Naive thymus-derived CD4-positive, alpha-beta T cell (primary cell): Measurements from ENCODE around the gene GNB4. TPM values are rescaled to one million over a fixed set of nuclear protein-coding genes. Genes with fewer than 3 reads are reported as not detected.

ENCODE experiments used
- ATAC-seq: fragments of 150-1000 bp; cut with Tn5 transposase; 2 replicates; pipeline ENCODE4 v1.10.0; 2021; ENCODE audit warnings: mild to moderate bottlenecking, moderate library complexity
- CTCF ChIA-PET: fragments of 350-600 bp; sonication (Branson Sonifier 250); formaldehyde crosslinking; loops from one replicate; lab custom pipeline; 2021; ENCODE audit warnings: antibody characterized with exemption; lab: Charles Lee
- POLR2A ChIA-PET: fragments of 350-600 bp; sonication (Branson Sonifier 250); formaldehyde crosslinking; loops from one replicate; lab custom pipeline; 2021; ENCODE audit warnings: antibody characterized with exemption, inconsistent platforms; lab: Charles Lee
- DNase-seq, 9 donors: peaks; one replicate each; pipeline versions ENCODE4 v3.0.0 to v3.0.0-alpha.2; 2020 to 2022; ENCODE audit warnings: mixed read lengths in 1 of 9
- H3K27ac ChIP-seq: one replicate; pipeline ENCODE4 v1.7.0; 2013; ENCODE audit warnings: mild to moderate bottlenecking, low read depth, low read length, moderate library complexity
- H3K27me3 ChIP-seq, 2 donors: one replicate each; pipeline ENCODE4 v1.7.0; 2013; ENCODE audit warnings: low read length in 2 of 2, mild to moderate bottlenecking in 2 of 2, moderate library complexity in 2 of 2; ENCODE audit not compliant: control insufficient read depth in 2 of 2, insufficient read depth in 2 of 2
- H3K36me3 ChIP-seq, 3 experiments: 1 replicate in 2 of 3; 2 replicates in 1 of 3; pipeline ENCODE4 v1.7.0; 2013; ENCODE audit warnings: low read length in 3 of 3, mild to moderate bottlenecking in 3 of 3, moderate library complexity in 1 of 3; ENCODE audit not compliant: insufficient read depth in 3 of 3, control insufficient read depth in 2 of 3
- H3K4me1 ChIP-seq, 2 donors: one replicate each; pipeline ENCODE4 v1.7.0; 2013; ENCODE audit warnings: low read length in 2 of 2, mild to moderate bottlenecking in 2 of 2, moderate library complexity in 1 of 2; ENCODE audit not compliant: control insufficient read depth in 2 of 2, insufficient read depth in 2 of 2
- H3K4me3 ChIP-seq: 2 replicates; pipeline ENCODE4 v1.7.0; 2013; ENCODE audit warnings: mild to moderate bottlenecking, low read length
- H3K9me3 ChIP-seq, 3 experiments: 1 replicate in 2 of 3; 2 replicates in 1 of 3; pipeline ENCODE4 v1.7.0; 2013; ENCODE audit warnings: low read length in 3 of 3; ENCODE audit not compliant: control insufficient read depth in 2 of 3
- H3K27ac Mint-ChIP-seq, 9 donors: one replicate each; pipeline ENCODE4 v1.8.0; 2020 to 2022; ENCODE audit warnings: mixed read lengths in 9 of 9, mild to moderate bottlenecking in 8 of 9, moderate library complexity in 5 of 9, inconsistent platforms in 2 of 9
- H3K27me3 Mint-ChIP-seq, 5 donors: one replicate each; pipeline ENCODE4 v1.8.0; 2021 to 2022; ENCODE audit warnings: mixed read lengths in 5 of 5, mild to moderate bottlenecking in 1 of 5
- H3K36me3 Mint-ChIP-seq, 5 donors: one replicate each; pipeline ENCODE4 v1.8.0; 2020 to 2022; ENCODE audit warnings: mixed read lengths in 5 of 5, mild to moderate bottlenecking in 3 of 5, inconsistent platforms in 1 of 5
- H3K4me1 Mint-ChIP-seq, 7 donors: one replicate each; pipeline ENCODE4 v1.8.0; 2020 to 2022; ENCODE audit warnings: mixed read lengths in 7 of 7, mild to moderate bottlenecking in 3 of 7, inconsistent platforms in 1 of 7
- H3K4me3 Mint-ChIP-seq, 10 donors: one replicate each; pipeline ENCODE4 v1.8.0; 2020 to 2022; ENCODE audit warnings: mild to moderate bottlenecking in 10 of 10, mixed read lengths in 10 of 10, moderate library complexity in 6 of 10, inconsistent platforms in 2 of 10
- H3K9me3 Mint-ChIP-seq, 11 donors: one replicate each; pipeline ENCODE4 v1.8.0; 2020 to 2022; ENCODE audit warnings: mixed read lengths in 11 of 11, mild to moderate bottlenecking in 4 of 11, inconsistent platforms in 1 of 11, moderate library complexity in 1 of 11
- intact Hi-C, 2 donors: fragments of 100-400 bp; cut with micrococcal nuclease; formaldehyde crosslinking; loops; one replicate each; pipeline ENCODE4 v1.15.1; 2023
- polyA plus RNA-seq, 2 donors: library from polyadenylated mRNA; unstranded; fragments of 300-500 nt; fragmentation: Illumina TruSeq; gene quantifications; one replicate each; pipeline ENCODE4 v1.2.3, GENCODE V29; 2021
- total RNA-seq, 6 experiments: library from RNA in 5 of 6; stranded (reverse) in 5 of 6; gene quantifications; 1 replicate in 5 of 6; 2 replicates in 1 of 6; pipeline ENCODE4 v1.2.3 and lab custom pipeline; 2021 to 2026

Gene GNB4
- total and polyA plus RNA-seq, 7 experiments from 2014 or later: 0.12 to 11.3 (median 1.3) TPM

DNA sequence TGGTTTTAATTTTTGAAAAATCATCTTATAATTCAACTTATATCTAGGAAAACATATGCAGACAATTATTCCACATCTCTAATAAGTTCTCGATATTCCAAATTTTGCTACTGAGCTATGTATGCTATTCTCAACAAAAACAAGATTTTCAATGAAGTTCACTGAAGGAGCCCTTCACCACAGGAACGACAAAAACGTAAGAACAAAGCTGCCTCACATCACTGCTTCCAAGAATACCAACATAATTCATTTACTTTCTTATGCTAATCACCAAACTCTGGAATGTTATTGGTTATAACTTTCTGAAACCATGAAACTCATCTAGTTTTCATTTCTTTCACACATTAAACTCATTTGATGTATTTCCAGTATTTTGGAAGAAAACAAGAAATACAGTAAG, 49.7 kb downstream of the GNB4 start:
- Mint-ChIP-seq H3K36me3 (peaks cover 0 to 27% (median 10%) of the 10 kb centered on the region in 5 donors), H3K27me3 (no peaks in the 10 kb centered on the region), H3K4me3 (no peak overlapping the region), H3K9me3 (no peaks in the 10 kb centered on the region), H3K27ac (no peak overlapping the region), H3K4me1 (peaks cover 0 to 3% (median 0%) of the 10 kb centered on the region in 7 donors)
- DNase-seq (no peak), ATAC-seq (no peak)
- POLR2A ChIA-PET: no interaction called here
- Histone ChIP-seq H3K4me1 (no peaks in the 10 kb centered on the region), H3K27ac (no peak overlapping the region), H3K27me3 (no peaks in the 10 kb centered on the region), H3K9me3 (no peaks in the 10 kb centered on the region), H3K36me3 (no peaks in the 10 kb centered on the region), H3K4me3 (no peak overlapping the region)
- CTCF ChIA-PET: interaction anchor here (0.6 kb wide), 1 partner anchor 16 kb away, joined by 3 read pairs; no protein-coding TSS in a partner anchor
- intact Hi-C loops: no loop called here

DNA sequence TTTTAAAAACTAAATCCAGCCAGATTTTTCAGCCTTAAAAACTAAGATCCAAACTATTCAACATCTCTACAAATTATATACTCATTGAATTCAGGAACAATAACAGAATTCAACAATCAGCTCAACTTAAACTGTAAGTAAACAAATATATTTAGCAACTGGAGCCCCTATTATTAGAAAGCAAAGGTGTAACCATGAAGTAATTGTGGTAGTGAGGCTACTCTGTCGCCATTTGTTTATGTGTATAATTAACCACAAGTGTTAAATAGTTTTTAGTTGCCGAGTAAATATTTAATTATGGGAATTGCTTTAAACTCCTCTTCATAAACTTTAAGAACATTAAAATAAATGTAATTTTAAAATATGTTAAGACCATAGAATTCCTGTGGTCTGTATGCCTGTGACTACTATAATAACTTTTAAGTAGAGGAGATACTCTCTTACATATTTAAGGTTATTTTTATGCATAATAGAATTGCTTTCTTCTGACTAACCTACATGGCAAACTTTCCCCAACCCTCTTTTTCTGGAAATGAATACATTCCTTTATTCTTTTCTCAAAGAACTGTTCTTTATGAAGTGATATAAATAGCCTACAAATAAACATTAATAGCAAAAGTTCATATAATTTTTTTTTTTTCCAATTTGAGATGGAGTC, 52.6 kb downstream of the GNB4 start:
- Mint-ChIP-seq H3K4me1 (peaks cover 0 to 3% (median 0%) of the 10 kb centered on the region in 7 donors), H3K4me3 (no peak overlapping the region), H3K9me3 (no peaks in the 10 kb centered on the region), H3K36me3 (peaks cover 0 to 28% (median 10%) of the 10 kb centered on the region in 5 donors), H3K27me3 (no peaks in the 10 kb centered on the region), H3K27ac (no peak overlapping the region)
- ATAC-seq (no peak), DNase-seq (no peak)
- no peak overlapping the region for H3K4me3 ChIP-seq
- no peaks in the 10 kb centered on the region for H3K4me1 ChIP-seq
- no peaks in the 10 kb centered on the region for H3K9me3 ChIP-seq
- ChIA-PET POLR2A (no interaction called here), CTCF (no interaction called here)
- peaks cover 0 to 16% (median 0%) of the 10 kb centered on the region in 3 experiments for H3K36me3 ChIP-seq
- H3K27ac ChIP-seq: no peak overlapping the region
- H3K27me3 ChIP-seq: no peaks in the 10 kb centered on the region
- intact Hi-C loops: no loop called here

DNA sequence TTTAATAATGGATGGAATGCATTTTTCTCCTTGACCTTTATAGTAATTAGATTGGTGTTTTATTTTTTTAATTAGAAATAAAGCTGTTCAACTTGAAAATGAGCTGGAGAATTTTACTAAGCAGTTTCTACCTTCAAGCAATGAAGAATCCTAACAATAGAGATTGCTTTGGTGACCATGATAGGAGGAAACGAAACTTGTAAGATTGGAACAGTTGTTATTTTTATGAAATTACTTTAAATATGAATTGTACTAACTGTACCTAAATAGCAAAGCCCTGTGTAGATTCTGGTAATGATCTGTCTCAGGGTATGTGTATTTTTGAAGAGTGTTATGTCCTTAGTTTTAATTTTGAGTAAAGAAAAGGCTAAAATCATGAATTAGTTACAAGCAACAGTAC, 59.4 kb downstream of the GNB4 start:
- no peaks in the 10 kb centered on the region for H3K4me1 ChIP-seq
- no peak overlapping the region for H3K4me3 ChIP-seq
- Mint-ChIP-seq H3K4me3 (no peak overlapping the region), H3K36me3 (peaks cover 6 to 47% (median 30%) of the 10 kb centered on the region in 5 donors), H3K4me1 (no peaks in the 10 kb centered on the region), H3K27ac (no peak overlapping the region), H3K27me3 (no peaks in the 10 kb centered on the region), H3K9me3 (no peaks in the 10 kb centered on the region)
- no peaks in the 10 kb centered on the region for H3K27me3 ChIP-seq
- peaks cover 0 to 55% (median 24%) of the 10 kb centered on the region in 3 experiments for H3K36me3 ChIP-seq
- CTCF ChIA-PET: no interaction called here
- POLR2A ChIA-PET: no interaction called here
- intact Hi-C loops: no loop called here
- no peak overlapping the region for H3K27ac ChIP-seq
- no peaks in the 10 kb centered on the region for H3K9me3 ChIP-seq
- DNase-seq (no peak), ATAC-seq (no peak)

DNA sequence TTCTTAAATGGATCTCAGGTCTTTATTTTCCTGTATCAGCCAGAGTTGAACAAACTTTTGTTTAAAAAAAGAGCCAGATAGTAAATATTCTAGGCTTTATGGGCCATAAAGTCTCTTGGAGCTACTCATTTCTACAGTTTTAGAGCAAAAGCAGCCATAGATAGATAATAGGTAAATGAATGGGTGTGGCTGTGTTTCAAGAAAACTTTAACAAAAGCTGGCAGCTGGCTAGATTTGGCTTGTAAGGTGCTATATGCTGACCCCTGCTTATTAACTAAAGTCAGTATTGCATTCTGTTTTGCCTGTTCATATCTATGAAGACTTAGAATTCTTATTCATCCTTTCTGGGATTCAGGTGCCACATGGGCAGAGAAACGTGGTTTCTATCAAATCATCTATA, 74.8 kb downstream of the GNB4 start:
- DNase-seq: no peak
- Mint-ChIP-seq H3K4me1 (no peaks in the 10 kb centered on the region), H3K4me3 (no peak overlapping the region), H3K27me3 (no peaks in the 10 kb centered on the region), H3K9me3 (no peaks in the 10 kb centered on the region), H3K27ac (no peak overlapping the region), H3K36me3 (peaks cover 13 to 53% (median 18%) of the 10 kb centered on the region in 5 donors)
- Histone ChIP-seq H3K9me3 (no peaks in the 10 kb centered on the region), H3K27me3 (no peaks in the 10 kb centered on the region), H3K36me3 (peaks cover 11 to 49% (median 12%) of the 10 kb centered on the region in 3 experiments), H3K4me1 (no peaks in the 10 kb centered on the region), H3K4me3 (no peak overlapping the region), H3K27ac (no peak overlapping the region)
- no peak for ATAC-seq
- intact Hi-C loops: no loop called here
- ChIA-PET POLR2A (interaction anchor here (0.6 kb wide), 1 partner anchor 292 kb away, joined by 3 read pairs; no protein-coding TSS in a partner anchor), CTCF (no interaction called here)

DNA sequence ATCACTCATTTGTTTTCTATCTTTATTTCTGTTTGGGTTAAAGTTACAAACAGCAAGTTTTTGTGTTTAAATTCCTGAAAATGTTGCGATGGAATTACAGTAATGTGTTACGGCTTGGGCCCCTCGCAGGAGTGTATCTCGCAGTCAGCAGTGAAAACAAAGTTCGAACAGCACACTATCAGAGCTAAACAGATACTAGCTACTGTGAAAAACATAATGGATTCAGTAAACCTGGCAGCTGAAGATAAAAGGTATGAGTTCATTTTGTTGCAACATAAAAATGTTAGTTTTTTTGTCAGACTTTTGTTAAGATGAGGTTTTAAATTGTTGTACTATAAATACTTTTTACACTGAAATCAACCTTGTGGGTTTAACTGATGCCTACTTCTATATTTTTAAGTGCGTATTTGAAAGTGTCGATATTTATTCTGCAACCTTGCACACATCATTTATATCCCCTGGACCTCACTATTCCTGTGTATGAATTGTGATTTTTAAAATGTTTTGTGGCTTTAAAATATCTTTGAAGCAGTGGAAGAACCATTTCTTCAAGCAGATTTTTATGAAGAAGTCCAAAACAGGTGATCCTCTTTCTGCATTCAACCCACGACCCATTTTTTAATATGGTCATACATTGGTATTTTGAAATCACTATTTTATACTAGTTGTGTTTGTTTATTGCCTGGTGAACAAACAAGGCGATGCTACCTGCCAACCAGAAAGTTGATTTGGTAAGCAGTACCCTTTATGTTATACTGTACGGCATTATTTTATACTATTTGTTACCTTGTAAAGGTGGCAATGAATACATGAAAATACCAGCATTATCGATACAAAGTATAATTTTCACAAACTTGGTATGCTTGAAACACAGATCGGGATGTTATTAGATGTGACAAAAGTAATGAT, 75.9 kb downstream of the GNB4 start:
- ATAC-seq: no peak
- POLR2A ChIA-PET: no interaction called here

DNA sequence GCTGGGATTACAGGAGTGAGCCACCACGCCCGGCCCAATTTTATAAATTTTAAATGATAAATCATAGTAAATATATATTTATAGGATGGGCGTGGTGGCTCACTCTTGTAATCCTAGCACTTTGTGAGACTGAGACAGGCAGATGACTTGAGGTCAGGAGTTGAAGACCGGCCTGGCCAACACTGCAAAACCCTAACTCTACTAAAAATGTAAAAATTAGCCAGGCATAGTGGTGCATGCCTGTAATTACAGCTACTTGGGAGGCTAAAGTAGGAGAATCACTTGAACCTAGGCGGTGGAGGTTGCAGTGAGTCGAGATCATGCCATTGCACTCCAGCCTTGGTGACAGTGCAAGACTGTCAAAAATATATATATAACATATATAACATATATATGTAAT, 77.3 kb downstream of the GNB4 start:
- H3K4me1 Mint-ChIP-seq: no peaks in the 10 kb centered on the region
- H3K27me3 Mint-ChIP-seq: no peaks in the 10 kb centered on the region
- Histone ChIP-seq H3K36me3 (peaks cover 7 to 37% (median 8%) of the 10 kb centered on the region in 3 experiments), H3K27me3 (no peaks in the 10 kb centered on the region), H3K9me3 (no peaks in the 10 kb centered on the region), H3K27ac (no peak overlapping the region), H3K4me1 (no peaks in the 10 kb centered on the region), H3K4me3 (no peak overlapping the region)
- POLR2A ChIA-PET: no interaction called here
- H3K4me3 Mint-ChIP-seq: no peak overlapping the region
- ATAC-seq (no peak), DNase-seq (no peak)
- H3K36me3 Mint-ChIP-seq: peaks cover 3 to 43% (median 11%) of the 10 kb centered on the region in 5 donors
- intact Hi-C loops: no loop called here
- CTCF ChIA-PET: no interaction called here
- H3K27ac Mint-ChIP-seq: no peak overlapping the region
- no peaks in the 10 kb centered on the region for H3K9me3 Mint-ChIP-seq

More for the DNA sequence above, 75.9 kb downstream of the GNB4 start:
- Mint-ChIP-seq H3K4me1 (no peaks in the 10 kb centered on the region), H3K27ac (no peak overlapping the region), H3K36me3 (peaks cover 7 to 52% (median 12%) of the 10 kb centered on the region in 5 donors), H3K27me3 (no peaks in the 10 kb centered on the region), H3K9me3 (no peaks in the 10 kb centered on the region), H3K4me3 (no peak overlapping the region)
- H3K27me3 ChIP-seq: no peaks in the 10 kb centered on the region
- DNase-seq: no peak
- H3K4me1 ChIP-seq: no peaks in the 10 kb centered on the region
- H3K9me3 ChIP-seq: no peaks in the 10 kb centered on the region
- intact Hi-C loops: no loop called here
- H3K4me3 ChIP-seq: no peak overlapping the region
- CTCF ChIA-PET: interaction anchor here (0.5 kb wide), 1 partner anchor 554 kb away, joined by 7 read pairs; no protein-coding TSS in a partner anchor
- no peak overlapping the region for H3K27ac ChIP-seq
- H3K36me3 ChIP-seq: peaks cover 8 to 42% (median 12%) of the 10 kb centered on the region in 3 experiments
